A549 (cell line): ENCODE data around the gene CABCOCO1.

ENCODE experiments used
- CEBPB ChIP-seq, 2 experiments: fragments of >200 bp in 1 of 2; sonication (Bioruptor Twin) in 1 of 2; formaldehyde crosslinking in 1 of 2; IDR thresholded peaks; 2 replicates each; pipeline ENCODE4 v1.6.1; 2012 to 2016
- CTCF ChIP-seq: fragments of >200 bp; sonication (Bioruptor Twin); formaldehyde crosslinking; IDR thresholded peaks from 3 replicates; pipeline ENCODE4 v1.5.1; 2016
- MAFK ChIP-seq: fragments of 450-650 bp; IDR thresholded peaks from 2 replicates; pipeline ENCODE4 v1.6.1; 2014; ENCODE audit not compliant: partially characterized antibody

GRCh38 chr10:61750943-61751471, 88.3 kb downstream of the CABCOCO1 start:
- no peak for TF ChIP-seq MAFK
- no peak for TF ChIP-seq CEBPB (IDR thresholded peaks at IDR 0.05)
- peak; percentile 60 for TF ChIP-seq CTCF
